22Rv1 (cell line): ENCODE measurements around the gene QSER1.
A peak's percentile ranks its signal among the peaks of the same experiment; 100 is the strongest.

Experiments
- H3K27ac ChIP-seq: fragments of 450-650 bp; 2 replicates; pipeline ENCODE4 v1.5.1; 2017
- CTCF ChIP-seq: fragments of 450-650 bp; IDR thresholded peaks from 2 replicates; pipeline ENCODE4 v1.5.1; 2017; ENCODE audit warnings: mild to moderate bottlenecking
- ZFX ChIP-seq: fragments of 450-650 bp; IDR thresholded peaks from 2 replicates; pipeline ENCODE4 v1.6.1; 2017; ENCODE audit warnings: antibody characterized with exemption, borderline replicate concordance

Gene QSER1

GRCh38 chr11:32892355-32893092 is at the start of gene QSER1:
QSER1 (plus strand) TSS chr11:32892811; CDS start chr11:32893126, 315 bp downstream.
- TF ChIP-seq ZFX: no peak
- TF ChIP-seq CTCF: no peak
- H3K27ac ChIP-seq: peak within 1 kb of the TSS; percentile 57

- H3K27ac ChIP-seq: no peak overlapping the region
- TF ChIP-seq CTCF (no peak), ZFX (no peak)
These were observed 49.1 kb upstream of the QSER1 start for GRCh38 chr11:32843544-32843943.

DNA sequence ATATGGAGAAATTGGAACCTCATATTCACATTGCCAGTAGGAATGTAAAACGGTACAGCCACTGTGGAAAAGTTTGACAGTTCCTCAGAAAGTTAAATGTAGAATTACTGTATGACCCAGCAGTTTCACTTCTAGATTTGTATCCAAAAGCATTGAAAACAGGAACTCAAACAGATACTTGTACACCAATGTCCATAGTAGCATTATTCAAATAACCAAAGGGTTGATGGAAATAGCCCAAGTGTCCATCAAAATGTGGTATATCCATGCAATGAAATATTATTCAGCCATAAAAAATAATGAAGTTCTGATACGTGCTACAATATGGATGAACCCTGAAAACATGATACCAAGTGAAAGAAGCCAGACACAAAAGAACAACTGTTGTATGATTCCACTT is 45.1 kb upstream of the QSER1 start:
- no peak for TF ChIP-seq ZFX
- no peak overlapping the region for H3K27ac ChIP-seq

DNA sequence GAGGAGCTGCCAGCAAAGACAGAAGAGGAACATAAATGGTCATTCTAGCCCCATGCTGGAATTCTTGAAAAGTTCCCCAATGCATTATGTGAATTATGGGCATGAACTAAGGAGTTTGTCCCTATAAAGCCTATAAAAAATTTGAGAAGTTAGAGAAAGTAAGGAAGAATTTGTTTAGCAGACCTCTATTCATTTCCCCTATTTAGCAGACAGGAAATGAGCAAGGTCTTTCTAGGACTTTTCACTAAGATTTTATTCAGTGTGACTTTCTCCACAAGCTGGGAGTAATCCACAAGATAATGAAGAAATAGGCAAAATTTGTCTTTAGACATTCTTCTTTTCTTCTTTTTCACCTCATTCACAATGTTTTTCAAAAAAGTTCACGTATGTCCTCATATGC is 42.9 kb upstream of the QSER1 start:
- H3K27ac ChIP-seq: no peak overlapping the region
- TF ChIP-seq ZFX (no peak), CTCF (no peak)

DNA sequence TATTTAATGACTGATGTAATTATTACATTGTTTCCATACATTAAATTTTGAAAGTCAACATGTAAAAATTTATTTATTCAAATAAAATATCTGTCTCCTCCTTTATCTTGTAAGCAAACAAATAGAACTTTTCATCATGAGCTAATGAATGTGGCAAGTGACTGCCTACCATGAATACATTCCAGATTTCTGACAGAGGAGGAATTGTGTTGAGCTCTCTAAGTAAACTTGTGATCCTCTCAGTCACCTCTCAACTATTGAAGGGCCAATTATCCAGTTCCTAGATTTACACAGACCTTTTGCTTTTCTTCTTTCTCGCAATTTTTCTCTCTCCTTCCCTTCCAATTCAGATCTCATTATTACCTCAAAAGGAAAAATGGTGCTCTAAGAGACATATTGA is 41.4 kb upstream of the QSER1 start:
- H3K27ac ChIP-seq: no peak overlapping the region
- no peak for TF ChIP-seq CTCF
- no peak for TF ChIP-seq ZFX

DNA sequence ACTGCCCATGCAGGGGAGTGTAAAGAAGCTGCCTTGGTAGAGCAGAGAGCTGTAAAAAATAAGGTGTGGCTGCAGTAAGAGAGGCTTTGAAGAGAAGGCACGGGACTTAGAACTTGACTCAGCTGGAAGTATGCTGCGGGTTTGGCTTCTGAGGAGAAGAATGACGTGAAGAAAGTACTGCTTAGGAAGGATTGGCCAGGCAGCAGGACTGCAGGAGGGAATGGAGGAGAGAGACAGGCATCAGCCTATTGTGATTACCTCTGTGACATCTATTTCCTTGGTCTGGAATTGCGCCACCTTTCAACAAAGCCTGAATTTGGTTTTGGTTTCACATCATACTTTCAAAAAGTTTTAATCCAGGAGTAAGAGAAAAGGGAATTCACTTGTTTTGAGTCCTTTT is 40.4 kb upstream of the QSER1 start:
- H3K27ac ChIP-seq: no peak overlapping the region
- TF ChIP-seq CTCF: no peak
- TF ChIP-seq ZFX: no peak

GRCh38 chr11:32855601-32856000 is 37.0 kb upstream of the QSER1 start:
- H3K27ac ChIP-seq: no peak overlapping the region
- TF ChIP-seq ZFX: no peak
- no peak for TF ChIP-seq CTCF

DNA sequence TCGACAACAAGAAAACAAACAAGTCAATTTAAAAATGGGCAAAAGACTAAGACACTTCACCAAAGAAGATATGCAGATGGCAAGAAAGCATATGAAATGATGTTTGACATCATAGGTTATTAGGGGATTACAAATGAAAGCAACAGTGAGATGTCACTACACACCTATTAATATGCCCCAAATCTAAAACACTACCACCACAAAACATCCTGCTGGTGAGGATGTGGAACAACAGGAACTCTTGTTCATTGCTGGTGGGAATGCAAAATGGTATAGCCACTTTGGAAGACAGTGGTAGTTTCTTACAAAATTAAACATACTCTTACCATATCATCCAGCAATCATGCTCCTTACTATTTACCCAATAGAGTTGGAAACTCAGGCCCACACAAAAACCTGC is 33.9 kb upstream of the QSER1 start:
- H3K27ac ChIP-seq: no peak overlapping the region
- TF ChIP-seq ZFX (no peak), CTCF (no peak)
